GM21515 (cell line): ENCODE data around the gene PLIN5.

Experiments used
- ATAC-seq: cut with Tn5 transposase; IDR thresholded peaks from one replicate; pipeline ENCODE4 v1.9.1; 2021; ENCODE audit not compliant: unreplicated experiment

The PLIN5 gene

DNA sequence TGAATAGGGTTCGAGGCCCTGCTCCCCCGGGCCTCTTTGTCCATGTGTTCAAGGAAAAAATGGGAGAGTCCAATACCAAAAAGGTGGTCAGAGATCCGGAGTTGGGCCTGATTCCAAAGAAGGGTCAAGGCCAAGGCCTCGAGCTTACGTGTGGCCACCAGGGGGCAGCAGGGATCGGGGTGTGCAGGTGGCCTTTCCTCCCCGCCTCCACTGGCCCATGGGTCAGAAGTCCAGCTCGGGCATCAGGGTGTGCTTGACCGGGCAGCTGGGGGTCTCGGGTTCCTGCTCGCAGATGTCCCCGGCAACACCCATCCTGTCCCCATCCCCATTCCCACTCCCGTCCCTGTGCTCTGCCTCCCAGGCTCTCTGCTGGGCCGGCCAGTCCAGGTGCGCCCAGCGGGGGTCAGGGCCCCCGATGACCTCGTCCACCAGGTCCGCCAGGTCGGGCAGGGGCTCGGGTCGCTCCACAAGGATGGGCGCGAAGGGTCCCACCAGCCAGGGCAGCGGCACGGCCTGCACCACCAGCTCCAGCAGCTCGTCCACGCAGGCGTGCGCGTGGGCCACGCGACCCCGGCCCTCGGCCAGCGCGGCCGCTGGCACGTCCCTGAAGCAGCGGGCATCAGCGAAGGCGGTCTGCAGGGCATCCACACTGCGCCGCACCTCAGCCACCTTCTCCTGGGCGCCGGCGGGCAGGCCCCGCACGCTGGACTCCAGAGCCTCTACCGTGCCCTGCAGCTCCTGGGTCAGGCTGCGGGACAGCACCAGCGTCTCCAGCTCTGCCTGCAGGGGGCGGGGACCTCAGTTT is 11.5 kb downstream of the PLIN5 start:
- ATAC-seq, result no peak

DNA sequence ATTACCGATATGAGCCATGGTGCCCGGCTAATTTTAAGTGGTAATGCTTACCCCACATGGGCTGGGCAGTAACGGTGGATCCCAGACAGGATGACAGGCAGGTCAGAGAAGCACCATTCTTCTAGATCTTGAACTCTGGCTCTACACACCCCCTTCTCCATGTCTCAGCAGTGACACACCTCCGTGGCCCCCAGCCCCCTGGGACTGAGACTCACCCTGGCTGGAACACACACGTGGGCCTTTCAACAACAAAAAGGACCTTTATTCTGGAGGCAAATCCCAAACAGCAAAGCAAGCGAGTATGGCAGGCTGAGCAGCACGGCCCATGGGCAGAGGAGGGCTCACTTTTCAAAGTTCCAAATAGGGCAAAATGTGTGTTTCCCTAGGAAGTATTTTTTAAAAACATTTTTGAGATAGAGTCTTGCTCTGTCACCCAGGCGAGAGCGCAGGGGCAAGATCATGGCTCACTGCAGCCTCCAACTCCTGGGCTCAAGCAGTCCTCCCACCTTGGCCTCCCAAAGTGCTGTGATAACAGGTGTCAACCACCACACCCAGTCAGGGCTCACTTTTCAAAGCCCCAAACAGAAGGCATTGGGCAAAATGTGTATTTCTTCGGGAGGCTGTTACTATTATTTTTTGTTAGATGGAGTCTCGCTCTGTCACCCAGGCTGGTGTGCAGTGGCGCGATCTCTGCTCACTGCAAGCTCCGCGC is 12.6 kb downstream of the PLIN5 start:
- ATAC-seq, result no peak

DNA sequence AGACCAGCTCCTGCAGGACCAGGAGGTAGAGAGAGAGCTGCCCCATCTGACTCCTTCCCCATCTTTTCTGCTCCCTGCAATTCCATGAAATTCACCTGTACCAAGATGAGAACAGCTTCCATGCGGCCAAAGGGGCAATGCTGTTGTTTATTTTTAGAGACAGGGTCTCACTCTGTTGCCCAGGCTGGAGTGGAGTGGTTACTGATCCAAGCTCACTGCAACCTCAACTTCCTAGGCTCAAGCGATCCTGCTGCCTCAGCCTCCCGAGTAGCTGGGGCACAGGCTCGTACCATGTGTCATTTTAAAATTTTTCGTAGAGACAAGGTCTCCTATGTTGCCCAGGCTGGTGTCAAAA is 13.2 kb downstream of the PLIN5 start:
- ATAC-seq, result no peak

DNA sequence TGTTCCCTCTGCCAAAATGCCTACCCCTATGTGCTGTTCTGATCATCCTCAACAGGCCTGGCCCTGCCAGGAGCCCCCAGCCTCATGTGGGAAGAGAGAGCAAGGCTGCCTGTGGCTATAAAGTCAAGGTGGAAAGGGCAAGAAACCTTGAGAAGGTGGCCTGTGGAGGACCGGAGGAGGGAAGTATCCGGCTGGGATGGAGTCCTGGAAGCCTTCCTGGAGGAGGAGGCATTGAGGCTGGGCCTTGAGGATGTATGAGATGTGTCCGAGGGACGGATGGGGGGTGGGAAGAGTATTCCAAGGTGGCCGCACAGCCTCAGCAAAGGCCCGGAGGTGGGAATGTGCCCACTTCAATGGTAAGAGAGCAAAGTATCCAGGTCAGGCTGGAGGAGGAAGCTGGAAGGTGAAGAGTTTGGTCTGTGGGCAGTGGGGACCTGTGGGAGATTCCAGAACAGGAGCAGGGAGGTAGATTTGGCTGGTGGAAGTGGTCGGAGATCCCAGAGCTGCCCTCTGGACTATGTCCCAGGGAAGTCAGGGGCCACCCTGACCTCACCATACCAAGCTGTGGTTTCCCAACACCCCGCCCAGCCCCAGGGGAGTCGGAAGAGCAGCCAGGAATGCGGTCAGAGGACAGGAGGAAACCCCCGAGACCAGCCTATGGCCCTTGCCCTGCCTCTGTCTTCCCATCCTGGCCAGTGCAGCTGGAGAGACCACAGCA is 13.7 kb downstream of the PLIN5 start:
- no peak for ATAC-seq

DNA sequence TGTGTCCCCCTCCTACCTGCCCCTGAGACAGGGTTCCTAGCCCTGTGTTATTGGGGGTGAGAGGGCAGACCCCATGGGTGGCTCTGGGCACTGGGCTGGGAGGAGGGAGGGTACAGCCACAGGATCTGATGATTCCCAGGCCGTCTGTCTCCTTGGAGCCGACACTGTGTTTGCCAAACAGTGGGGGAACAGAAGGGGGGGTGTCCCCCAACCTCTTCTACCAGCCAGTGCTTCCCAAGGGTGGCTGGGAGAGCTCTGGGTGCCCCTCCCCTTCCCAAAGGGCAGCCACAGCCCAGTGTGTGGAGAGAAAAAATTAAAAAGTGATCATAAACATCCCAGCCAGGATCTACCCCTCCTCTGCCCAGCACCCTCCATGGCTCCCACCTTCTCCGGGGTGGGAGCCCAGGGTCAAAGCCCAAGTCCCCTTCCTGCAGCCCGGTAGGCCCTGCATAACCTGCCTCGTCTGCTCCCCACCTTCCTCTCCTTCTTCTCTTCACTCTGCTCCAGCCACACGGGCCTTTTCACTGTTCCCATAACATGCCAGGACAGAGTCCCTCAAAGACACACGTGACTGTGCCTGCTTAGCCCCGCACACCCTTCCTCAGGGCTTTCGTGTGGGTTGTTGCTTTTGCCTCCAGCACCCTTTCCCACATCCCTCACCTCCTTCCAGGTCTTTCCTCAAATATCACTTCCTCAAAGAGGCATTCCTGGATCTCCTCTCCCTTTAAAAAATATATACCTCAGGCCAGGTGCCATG is 15.3 kb downstream of the PLIN5 start:
- ATAC-seq, result no peak

DNA sequence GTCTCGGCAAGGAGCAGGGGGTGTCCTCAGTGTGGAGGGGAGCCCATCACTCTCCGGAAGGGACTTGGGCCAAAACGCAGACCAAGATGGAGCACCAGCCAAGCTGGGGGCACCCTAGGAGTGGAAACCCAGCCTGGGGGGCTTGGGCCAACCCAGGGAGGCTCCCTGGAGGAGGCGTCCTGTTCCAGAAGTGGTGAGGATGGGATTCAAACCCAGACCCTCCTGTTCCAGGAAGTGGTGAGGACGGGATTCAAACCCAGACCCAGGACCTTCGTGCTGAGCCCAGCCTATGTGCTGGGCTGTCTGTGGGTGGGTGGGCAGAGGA is 15.9 kb downstream of the PLIN5 start:
- ATAC-seq, result no peak

DNA sequence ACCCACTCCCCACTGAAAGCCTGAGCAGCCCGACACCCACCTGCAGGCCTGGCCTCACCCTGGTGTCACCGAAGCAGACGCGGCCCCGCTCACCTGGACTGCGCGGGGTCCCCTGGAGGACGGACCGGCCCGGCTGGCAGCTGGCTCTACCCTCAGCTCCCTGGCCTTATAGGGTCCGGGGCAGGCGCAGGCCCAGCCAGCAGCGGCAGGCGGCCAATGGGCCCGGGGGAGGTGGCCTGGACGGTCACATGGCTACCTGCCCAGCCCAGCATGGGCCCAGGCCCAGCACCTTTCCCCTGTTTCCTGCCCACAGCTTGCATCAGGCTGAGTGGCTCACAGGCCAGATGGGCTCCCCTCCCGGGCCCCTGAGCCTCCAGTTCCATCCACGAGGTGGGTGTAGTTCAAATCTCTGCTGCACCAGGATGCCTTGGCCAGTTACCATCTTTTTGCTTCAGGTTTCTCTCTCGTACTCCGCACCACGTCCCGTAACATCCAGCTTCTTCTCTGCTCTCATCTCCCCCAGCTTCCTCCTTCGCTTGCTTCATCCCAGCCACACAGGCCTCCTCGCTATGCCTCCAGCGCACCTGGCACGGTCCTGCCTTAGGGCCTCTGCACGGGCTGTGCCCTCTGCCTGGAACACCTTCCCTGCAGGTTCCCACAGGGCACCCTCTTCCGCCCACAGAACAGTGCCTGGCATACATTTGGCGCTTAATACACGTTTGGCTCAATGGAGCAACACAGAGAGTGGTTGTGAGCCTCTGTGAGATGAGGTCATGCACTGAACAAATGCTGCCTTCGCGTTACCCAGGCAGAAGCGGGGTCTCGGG is 16.5 kb downstream of the PLIN5 start, which contains the start of gene PLIN4:
PLIN4 (minus strand) TSS at position 142 of the 827 bp plus-strand sequence. CDS start 214 bp downstream, outside the sequence.
- ATAC-seq, result no peak

DNA sequence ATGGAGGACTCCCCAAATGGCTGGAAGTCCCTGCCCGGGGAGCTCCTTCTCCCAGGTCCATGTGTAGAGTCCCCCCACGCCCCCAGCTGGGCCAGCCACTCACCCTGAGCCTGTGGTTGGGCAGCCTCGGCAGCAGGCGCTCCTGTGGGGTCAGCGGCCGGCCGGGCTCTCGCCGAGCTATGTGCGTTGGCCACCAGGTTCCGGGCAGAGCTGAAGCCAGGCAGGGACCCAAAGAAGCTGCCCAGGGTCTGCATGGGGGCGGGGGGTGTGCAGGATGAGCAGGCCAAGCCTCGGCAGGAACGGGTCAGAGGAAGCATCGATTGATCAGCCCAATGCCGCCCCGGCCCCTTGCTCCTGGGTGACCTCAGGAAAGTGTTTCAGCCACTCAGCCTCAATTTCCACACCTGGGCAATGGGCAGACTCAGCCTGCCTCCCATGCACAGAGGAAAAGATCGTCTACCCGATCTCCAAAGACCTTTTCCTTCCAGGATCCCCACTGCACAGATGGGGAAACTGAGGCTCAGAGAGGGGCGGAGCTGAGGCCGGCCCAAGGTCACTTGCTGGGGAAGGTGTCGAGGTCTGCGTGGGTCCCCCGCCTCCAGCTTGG is 17.5 kb downstream of the PLIN5 start:
- ATAC-seq, result no peak

DNA sequence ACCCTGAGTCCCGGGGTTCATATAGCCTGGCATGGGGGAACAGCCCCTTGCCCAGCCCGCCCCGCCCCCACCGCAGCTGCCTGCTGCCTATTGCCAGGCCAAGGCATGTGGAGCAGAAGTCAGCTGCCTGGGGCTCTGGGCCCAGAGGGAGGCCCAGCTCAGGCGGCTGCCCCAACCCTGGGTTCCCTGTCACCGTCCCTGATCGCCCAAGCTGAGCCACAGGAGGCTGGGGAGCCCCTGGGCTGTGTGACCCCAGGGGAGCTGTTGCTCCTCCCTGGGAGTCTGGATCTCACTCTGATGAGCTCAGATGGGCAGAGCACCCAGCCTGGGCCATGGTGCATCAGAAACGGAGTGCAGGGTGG is 18.1 kb downstream of the PLIN5 start:
- no peak for ATAC-seq

DNA sequence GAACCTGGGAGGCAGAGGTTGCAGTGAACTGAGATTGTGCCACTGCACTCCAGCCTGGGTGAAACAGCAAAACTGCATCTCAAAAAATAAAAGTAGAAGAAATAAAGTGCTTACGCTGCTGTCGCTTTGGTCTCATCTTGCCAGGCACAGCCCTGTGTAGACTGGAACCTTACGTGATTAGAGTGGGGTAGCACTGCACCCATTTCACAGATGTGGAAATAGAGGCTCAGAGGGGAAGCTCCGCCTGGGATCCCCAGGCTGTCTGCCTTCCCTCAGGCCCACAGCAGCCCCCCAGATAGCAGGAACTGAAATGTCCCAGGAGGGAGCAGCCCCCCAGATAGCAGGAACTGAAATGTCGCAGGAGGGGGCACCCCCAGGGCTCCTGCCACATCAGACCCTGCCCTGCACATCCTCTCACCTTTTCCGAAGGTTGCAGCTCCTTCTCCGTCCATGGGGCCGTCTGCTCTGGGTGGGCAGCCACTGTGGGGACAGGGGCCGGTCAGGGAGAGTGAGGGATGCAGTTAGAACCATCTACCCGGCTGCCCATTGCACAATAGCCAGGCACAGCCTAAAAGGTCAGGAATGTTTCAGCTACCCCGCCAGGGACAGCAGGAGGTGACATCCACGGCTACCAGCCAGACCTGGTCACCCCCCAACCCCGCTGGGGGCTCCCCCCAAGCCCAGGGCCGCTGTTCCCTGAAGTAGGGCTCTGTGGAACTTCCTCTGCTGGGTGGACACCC is 18.7 kb downstream of the PLIN5 start:
- no peak for ATAC-seq

DNA sequence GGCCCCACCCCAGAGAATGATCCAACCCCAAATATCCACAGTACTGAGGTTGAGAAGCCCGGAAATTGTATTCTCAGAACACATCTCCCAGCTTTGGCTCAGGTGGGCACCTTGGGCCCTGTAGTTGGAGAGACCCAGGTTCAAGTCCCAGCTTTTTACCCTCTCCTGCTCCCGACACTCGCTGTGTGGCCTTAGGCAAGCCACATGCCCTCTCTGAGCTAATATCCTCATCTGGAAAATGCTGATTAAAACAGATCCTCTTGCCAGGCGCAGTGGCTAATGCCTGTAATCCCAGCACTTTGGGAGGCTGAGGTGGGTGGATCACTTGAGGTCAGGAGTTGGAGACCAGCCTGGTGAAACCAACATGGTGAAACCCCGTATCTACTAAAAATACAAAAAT is 19.3 kb downstream of the PLIN5 start:
- no peak for ATAC-seq

DNA sequence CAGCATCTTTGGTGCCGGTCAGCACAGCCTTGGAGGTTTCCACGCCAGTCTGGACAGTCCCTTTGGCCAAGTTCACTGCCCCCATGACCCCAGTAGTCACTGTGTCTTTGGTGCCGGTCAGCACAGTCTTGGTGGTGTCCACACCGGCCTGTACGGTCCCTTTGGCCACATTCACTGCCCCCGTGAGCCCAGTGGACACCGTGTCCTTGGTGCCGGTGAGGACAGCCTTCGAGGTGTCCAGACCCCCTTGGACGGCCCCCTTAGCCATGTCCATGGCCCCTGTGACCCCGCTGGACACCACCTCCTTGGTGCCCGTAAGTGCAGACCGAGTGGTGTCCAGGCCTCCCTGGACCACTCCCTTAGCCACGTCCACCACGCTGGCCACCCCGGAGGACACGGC is 21.8 kb downstream of the PLIN5 start:
- ATAC-seq, result no peak

DNA sequence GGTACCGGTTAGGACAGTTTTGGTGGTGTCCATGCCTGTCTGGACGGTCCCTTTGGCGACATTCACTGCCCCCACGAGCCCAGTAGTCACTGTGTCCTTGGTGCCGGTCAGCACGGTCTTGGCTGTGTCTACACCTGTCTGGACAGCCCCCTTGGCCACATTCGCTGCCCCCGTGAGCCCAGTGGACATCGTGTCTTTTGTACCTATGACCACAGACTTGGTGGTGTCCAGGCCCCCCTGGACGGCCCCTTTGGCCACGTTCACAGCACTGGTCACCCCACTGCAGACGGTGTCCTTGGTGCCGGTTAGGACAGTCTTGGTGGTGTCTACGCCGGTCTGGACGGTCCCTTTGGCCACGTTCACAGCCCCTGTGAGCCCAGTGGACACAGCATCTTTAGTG is 23.0 kb downstream of the PLIN5 start:
- ATAC-seq, result no peak

DNA sequence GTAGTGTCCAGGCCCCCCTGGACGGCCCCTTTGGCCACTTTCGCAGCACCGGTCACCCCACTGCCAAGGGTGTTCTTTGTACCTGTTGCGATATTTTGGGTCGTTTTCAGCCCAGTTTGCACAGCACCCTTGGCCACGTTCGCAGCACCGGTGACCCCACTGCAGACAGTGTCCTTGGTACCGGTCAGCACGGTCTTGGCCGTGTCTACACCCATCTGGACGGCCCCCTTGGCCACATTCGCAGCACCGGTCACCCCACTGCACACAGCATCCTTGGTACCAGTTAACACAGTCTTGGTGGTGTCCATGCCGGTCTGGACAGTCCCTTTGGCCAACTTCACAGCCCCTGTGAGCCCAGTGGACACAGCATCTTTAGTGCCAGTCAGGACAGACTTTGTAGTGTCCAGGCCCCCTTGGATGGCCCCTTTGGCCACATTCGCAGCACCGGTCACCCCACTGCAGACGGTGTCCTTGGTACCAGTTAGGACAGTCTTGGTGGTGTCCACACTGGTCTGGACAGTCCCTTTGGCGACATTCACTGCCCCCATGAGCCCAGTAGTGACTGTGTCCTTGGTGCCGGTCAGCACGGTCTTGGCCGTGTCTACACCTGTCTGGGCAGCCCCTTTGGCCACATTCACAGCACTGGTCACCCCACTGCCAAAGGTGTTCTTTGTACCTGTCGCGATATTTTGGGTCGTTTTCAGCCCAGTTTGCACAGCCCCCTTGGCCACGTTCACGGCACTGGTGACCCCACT is 23.5 kb downstream of the PLIN5 start:
- ATAC-seq, result no peak

DNA sequence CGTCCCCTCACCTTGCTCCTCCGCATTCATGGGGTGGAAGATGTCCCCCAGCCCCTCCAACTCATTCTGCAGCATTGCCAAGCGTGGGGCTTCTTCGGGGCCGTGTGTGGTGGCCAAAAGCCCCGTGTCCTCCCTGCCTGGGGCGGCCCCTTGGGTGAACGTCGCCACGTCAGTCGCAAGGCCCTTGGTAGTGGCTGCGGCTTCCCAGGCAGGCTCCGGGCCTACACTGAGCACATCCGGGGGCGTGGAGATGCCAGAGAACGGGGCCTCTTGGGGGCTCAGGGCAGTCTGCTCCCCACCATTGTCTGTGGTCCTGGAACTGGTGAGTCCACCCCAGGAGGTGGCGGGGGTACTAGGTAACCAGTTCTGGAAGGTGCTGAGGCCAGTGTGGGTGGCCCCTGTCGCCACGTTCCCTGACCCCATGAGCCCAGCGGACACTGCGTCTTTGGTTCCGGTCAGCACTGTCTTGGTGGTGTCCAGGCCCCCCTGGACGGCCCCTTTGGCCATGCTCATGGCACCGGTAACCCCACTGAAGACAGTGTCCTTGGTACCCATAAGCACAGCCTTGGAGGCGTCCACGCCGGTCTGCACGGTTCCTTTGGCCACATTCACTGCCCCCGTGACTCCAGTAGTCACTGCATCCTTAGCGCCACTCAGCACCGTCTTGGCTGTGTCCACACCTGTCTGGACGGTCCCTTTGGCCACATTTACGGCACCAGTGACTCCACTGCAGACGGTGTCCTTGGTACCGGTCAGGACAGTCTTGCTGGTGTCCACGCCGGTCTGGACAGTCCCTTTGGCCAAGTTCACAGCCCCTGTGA is 24.4 kb downstream of the PLIN5 start:
- ATAC-seq, result no peak

DNA sequence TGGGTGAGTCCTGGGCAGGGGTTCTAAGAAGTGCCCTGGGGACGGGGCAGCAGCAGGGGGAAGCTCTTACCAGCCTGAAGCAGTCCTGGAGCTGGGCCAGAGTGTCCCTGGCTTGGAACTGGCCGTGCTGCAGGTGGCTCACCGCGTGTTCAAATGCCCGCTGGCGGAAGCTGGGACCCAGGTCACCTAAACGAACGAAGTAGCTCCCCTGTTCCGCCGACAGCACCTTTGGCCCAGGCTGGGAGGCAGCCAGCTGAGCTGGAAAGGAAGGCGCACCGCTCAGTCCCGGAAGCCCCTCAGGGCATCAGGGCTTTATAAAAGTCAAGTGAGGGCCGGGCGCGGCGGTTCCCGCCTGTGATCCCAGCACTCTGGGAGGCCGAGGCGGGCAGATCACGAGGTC is 26.3 kb downstream of the PLIN5 start:
- no peak for ATAC-seq

DNA sequence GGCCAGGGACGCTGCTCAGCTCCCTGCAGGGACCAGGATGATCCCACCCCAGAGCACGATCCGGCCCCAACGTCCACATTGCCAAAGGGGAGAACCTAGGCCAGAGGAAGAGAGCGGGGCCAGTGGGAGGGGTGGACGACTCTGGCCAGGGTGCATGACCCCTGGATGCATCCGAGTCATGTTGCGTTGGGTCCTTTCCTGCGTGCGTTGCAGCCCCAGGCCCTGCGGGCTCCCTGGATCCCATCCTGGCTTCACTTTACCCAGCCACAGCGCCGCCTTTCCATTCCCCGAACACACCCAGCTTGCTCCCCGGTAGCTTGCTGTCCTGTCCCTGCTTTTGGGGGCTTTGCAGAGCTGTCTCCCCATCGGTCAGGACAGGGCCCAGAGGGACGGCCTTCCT is 27.2 kb downstream of the PLIN5 start:
- ATAC-seq, result no peak

DNA sequence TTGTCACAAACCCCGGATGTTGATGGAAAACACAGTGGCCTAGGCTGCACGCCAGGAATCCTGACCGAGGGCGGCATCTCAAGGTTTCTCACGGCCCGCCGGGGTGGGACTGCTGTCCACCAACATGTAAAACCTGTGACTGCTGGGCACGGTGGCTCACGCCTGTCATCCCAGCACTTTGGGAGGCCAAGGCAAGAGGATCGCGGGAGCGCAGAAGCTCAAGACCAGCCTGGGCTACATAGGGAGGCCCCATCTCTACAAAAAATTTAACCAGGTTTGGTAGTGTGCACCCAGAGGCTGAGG is 27.9 kb downstream of the PLIN5 start:
- no peak for ATAC-seq
